GM18909 (cell line): ENCODE data around the gene ZNF827.
A peak's percentile ranks its signal among the peaks of the same experiment; 100 is the strongest.

Experiments
- ATAC-seq: cut with Tn5 transposase; IDR thresholded peaks from one replicate; pipeline ENCODE4 v1.9.1; 2021; ENCODE audit warnings: mild to moderate bottlenecking; ENCODE audit not compliant: unreplicated experiment, poor library complexity

ZNF827 gene

DNA sequence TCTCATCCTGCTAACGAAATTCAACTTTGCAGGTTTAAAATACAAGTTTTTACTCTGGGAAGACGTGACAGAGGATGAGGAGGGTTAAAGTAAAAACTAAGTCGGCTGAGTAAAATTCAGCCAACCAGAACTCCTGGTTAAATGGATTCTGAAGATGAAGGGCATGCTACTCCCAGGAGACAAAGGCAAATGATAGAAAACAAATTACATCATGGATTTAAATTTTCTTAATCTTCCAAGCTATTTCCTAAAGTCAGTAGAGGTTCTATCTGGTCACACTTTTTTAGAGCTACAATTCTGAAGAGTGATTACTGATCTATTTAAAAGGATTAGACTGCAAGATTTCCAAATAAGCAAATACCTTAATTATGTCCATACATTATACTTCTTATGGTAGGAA is 47.9 kb downstream of the ZNF827 start:
- ATAC-seq: no peak

- no peak for ATAC-seq
Observed at GRCh38 chr4:145888393-145888792, 50.2 kb downstream of the ZNF827 start.

- ATAC-seq: peak; percentile 67
Observed at GRCh38 chr4:145887241-145887991, 51.2 kb downstream of the ZNF827 start.

DNA sequence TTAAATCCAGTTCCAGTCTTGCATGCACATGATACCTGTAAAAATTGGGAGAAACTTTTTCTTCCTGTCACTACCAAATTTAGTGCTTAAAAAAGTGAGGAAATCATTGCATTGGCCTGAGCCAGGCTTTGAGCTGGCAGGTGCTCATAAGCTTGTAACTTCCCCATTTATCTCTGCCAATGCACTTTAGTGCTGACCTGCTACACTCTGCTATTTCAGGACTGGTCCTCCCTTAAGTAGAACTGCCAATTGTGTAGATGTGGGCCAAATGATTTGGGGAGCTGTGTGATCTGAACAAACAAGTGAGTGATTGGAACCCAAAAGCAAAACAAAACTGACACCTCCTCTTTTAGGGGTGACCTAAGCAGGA is 51.8 kb downstream of the ZNF827 start:
- no peak for ATAC-seq

DNA sequence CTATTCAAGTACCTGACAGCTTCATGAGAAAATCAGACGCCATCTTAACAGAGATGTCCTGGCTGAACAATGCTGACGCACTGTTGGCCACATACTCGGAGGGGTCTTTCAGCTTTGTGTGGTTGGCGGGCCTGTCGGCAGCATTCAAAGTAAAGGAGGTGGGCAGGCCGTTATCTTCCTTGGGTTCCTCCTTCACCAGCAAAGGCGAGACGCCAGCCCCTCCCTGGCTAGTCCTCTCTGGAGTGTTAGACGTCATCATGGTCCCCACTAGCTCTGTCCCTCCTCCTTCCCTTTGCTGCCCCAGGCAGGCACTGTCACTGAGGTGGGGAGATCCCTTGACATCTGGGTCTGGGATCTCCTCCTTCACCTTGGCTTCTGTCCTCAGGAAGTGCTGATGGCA is 53.0 kb downstream of the ZNF827 start:
- no peak for ATAC-seq

- no peak for ATAC-seq
Observed at GRCh38 chr4:145884775-145885174, 53.8 kb downstream of the ZNF827 start.

DNA sequence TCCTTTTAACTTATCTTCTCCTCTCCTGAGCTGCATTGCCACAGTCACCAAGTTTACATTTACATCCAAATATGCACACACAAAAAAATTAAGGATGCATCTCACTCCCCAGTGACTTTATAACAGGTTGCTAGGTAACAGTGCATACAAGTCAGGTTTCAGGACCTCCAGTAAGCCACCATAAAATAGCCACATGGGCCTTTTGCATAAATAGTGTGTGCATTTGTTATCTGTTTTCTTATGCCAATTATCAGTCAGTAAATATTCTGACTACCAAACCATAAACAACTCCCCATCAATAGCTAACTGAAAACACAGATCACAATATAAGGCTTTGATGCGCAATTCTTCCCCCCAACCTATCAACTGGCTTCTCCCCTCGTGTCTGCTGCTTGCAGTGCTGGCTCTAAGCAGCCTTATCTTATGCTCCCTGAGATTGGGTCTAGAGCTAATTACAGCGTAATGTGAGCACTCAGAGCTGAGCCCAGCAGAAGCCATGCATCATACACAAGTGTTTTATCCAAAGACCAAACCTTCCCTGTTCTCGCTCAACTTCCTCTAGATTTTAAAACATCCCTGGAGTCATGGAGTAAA is 55.4 kb downstream of the ZNF827 start:
- ATAC-seq: no peak

DNA sequence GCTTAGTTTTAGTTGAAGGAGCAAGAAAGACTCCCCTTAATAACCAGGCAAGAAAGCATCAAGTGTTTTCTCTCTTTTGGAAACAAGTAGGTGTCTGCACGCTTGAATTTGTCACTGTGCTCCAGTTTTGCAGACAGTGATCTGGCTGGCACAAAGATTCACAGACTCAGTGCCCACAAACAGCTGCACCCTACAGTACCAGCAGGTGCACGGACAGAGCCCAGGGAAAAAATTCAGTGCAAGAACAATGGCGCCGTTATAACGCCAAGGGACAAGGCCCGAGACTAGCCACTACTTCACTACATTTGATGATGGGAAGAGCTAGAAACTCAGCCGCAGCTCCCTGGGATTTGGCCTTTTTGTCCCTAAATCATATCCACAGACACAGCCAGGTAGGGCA is 56.0 kb downstream of the ZNF827 start:
- ATAC-seq: no peak

DNA sequence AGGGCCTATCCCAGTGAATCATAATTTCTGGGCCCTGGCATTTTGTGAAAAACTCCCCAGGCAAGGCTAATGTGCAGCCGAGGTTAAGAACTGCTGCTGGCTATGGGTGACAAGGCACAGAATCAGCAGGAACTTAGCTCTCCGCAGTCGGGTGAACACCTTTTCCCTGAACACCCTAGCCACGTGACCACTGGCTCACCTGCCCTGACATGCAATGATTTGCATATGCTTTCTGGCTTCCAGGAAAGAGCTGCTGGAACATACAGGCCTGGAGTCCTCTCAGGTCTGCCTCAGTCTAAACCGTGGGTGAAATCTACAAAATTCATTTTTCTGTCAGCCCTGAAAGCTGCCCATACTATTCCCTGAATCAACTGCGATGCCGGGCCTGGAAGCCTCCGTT is 56.6 kb downstream of the ZNF827 start:
- ATAC-seq: peak; percentile 48

DNA sequence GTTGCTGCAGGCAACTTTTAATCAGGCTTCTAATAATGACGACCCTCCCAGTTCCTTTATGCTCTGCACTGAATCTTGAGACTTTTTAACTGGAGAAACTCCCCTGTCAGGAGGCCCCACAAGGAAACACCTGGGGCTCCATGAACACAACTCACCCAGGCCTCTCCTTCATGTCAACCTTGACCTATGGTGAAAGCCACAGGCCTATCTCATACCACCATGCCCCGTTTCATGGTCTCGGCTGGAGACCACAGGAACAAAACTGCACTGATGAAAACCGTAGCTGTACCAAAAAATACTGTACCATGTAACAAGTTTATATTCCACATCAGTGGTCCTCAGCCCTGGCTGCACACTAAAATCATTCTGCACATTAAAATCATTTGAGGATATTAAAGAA is 57.0 kb downstream of the ZNF827 start:
- ATAC-seq: peak; percentile 63

DNA sequence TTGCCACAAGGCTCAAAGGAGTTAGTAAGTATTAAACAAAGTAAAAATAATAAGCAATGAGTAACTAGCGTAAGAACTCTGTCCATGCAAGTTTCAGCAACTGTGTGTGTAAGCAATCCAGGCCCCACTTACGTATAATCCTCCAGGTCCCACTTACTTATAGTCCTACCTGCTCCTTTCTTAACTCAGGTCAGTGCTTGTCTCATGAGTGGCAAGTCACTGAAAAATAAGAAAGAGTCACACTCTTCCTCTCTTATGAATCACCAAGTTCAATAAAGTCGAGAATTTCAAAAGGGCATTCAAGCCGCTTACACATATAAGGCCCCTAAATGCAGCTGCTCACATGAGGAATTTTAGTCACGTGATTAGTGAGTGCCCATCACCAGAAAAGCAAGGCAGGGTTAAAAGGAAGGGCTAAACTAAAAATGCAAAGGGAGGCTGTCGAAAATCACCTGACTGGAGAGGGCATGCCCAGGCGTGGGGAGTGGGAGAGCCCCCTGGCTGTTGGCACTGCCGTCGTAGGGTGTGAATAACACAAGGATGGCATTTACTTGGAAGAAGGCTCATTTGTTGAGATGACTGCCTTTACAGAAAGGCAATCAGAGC is 58.2 kb downstream of the ZNF827 start:
- no peak for ATAC-seq

GRCh38 chr4:145879598-145879997 is 59.0 kb downstream of the ZNF827 start:
- no peak for ATAC-seq

DNA sequence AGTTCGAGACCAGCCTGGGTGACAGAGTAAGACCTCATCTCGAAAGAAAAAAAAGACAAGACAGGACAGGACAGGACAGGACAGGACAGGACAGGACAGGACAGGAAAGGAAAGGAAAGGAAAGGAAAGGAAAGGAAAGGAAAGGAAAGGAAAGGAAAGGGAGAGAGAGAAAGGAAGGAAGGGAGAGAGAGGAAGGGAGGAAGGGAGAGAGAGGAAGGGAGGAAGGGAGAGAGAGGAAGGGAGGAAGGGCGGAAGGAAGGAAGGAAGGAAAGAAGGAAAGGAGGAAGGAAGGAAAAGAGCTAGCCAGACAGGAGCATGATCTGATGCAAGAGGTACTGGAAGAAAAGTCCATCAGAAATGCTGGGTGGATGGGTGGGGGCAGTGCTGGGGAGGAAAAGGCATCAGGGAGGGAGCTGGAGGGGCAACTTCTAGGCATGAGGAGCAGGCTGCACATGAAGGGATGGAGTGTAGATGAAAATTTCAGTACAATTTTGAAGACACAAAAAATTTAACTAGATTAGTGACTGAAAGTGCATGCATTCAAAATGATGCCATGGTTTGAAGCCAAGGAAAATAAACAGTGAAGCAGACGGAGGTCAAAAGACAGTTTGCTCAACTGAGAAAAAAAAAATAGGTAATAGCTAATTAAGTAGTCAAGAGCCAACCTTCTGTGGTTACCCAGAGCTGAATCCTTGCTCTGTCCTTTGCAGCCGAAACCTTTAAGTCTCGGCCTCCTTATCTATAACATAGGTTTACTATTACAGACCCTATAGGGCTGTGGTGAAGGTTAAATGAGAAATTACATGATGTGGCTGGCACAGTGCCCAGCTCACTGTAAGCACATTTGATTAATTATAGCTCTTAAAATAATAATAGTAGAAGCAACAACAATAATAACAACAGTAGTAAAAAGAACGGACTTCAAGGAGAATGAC is 59.9 kb downstream of the ZNF827 start:
- no peak for ATAC-seq

DNA sequence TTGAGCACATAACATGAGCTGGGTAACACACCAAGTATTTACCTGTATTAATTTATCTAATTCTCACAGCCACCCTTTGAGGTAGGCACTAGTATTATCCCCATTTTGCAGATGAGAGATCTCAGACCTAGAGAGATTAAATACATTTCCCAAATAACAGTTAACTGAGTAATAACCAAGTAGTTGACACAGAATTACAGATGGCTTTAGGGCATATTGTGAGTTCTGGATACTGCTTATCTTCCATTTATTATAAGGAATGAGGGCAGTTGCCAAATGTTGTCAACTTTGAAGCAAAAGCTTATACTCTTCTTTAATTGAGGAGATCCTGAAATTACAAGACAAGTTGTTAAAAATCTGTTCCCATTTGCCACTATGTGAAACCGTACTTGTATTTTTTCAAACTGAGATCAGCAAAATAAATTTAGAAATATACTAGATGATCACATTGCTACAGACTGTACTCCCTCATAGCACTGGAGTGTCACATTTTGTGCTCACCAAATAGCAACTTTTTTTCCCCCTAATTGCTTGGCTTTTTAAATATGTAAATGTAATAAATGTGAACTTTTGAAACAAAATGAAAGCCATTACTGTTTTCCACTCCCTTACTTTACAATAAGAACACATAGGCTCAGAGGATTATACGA is 62.0 kb downstream of the ZNF827 start:
- no peak for ATAC-seq

- no peak for ATAC-seq
Observed at GRCh38 chr4:145873901-145874300, 64.7 kb downstream of the ZNF827 start.

GRCh38 chr4:145871209-145871608 is 67.4 kb downstream of the ZNF827 start:
- ATAC-seq: no peak

DNA sequence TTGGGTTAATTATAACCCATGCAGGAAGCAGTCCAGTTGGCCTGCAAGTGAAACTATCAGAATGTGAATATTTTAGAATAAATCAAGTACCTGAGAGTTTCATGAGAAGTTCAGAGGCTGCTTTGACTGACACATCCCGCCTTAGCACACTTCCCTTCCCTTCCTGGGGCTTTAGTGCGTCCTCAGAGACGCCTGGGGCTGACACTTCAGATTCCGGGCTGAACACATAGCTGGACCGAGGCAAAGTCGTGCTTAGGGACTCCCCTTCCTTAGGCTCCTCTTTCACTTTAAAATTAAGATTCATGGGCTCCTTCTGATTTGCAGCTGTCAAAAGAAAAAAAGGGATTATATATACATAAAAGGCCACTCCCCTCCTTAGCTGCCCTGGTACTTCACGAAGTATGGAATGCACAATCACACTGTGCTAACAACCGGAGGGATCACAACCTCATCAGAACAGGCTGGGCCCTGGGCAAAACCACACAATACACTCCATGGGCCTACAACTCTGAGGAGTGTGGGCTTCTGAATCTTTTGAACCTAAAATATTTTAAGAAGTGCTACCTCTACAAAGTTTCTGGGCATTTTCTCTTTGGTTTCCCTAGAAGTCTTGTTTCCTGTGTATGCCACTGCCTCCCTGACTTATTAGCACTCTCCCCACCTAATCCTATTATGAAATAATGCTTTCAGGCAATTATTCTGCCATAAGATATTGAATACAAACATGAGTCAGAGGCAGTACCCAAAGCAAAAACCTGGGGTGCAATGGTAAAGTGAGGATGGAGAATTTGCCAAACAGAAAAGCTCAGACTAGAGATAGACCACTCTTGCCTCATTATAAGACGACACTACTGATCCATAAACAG is 68.2 kb downstream of the ZNF827 start:
- ATAC-seq: peak; percentile 50

DNA sequence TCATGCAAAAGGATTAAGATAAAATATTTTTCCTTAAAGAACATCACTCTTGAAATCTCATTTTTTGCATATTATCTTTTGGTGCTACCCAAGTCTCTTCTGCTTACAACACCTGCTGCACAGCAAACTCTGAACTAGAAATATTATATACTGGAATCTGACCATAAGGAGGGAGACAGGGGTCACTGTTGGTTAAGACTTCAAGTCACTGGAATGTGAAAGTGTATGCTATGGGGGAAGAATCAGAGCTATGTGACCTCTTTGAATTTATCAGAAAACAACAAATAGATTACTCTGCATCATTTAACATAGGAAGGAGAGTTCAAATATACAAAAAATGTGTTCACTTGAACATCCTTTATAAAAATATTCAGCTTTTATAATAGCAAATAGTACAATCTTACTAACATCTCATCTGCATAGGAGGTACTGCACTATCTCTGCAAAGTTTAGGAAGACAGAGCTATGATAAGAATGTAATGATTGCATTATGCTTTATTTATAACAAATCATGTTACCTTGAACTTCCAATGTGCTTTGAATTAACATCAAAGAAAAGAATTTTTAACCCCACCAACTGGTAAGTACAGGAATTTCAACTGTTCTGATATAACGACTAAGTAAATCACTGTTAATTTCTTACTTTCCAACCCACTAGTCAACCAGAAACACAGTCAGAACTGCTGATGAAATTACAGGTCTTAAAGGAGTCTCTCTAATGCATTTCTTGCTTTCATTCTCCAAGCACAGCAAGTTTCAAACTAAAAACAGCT is 69.8 kb downstream of the ZNF827 start:
- ATAC-seq: peak; percentile 61

- ATAC-seq: no peak
Observed at GRCh38 chr4:145867406-145867805, 71.2 kb downstream of the ZNF827 start.
